Measurements from ENCODE around the gene NFKB1.

GRCh38 chr4:102452854-102453253, 48.3 kb upstream of the NFKB1 start:
- TF ChIP-seq POLR2A (IDR thresholded peaks at IDR 0.05; ENCODE audit: low read length) (no peak), GATA1 (IDR thresholded peaks at IDR 0.05; ENCODE audit: low read depth, low read length) (no peak)

All from erythroblast (primary cell).